Mesenchymal stem cell (in vitro differentiated cells and primary cell): ENCODE data around the gene LDAH.

ENCODE experiments used
- DNase-seq: peaks from one replicate; pipeline ENCODE4 v3.0.0-alpha.2; 2013
- H2AFZ ChIP-seq: one replicate; pipeline ENCODE4 v1.6.1; 2013; ENCODE audit warnings: low read depth, mild to moderate bottlenecking, control low read depth, inconsistent platforms, low read length, moderate library complexity
- H2AK5ac ChIP-seq: 2 replicates; pipeline ENCODE4 v1.6.1; 2013; ENCODE audit warnings: low read length, moderate library complexity, mild to moderate bottlenecking, inconsistent platforms; ENCODE audit not compliant: severe bottlenecking
- H2BK120ac ChIP-seq: one replicate; pipeline ENCODE4 v1.6.1; 2013; ENCODE audit warnings: low read depth, mild to moderate bottlenecking, inconsistent platforms, low read length, moderate library complexity
- H2BK12ac ChIP-seq, 2 experiments: one replicate each; pipeline ENCODE4 v1.6.1; 2013; ENCODE audit warnings: inconsistent platforms in 2 of 2, low read length in 2 of 2, mild to moderate bottlenecking in 2 of 2, moderate library complexity in 2 of 2, control low read depth in 1 of 2
- H2BK15ac ChIP-seq: one replicate; pipeline ENCODE4 v1.6.1; 2013; ENCODE audit warnings: mild to moderate bottlenecking, low read depth, inconsistent platforms; ENCODE audit not compliant: poor library complexity, severe bottlenecking
- H2BK5ac ChIP-seq: 2 replicates; pipeline ENCODE4 v1.6.1; 2013; ENCODE audit warnings: low read depth, mild to moderate bottlenecking, low read length, control low read depth, inconsistent platforms; ENCODE audit not compliant: poor library complexity, severe bottlenecking
- H3K14ac ChIP-seq, 2 experiments: one replicate each; pipeline ENCODE4 v1.6.1; 2013; ENCODE audit warnings: inconsistent platforms in 2 of 2, low read length in 2 of 2, control low read depth in 1 of 2, mild to moderate bottlenecking in 1 of 2, moderate library complexity in 1 of 2
- H3K18ac ChIP-seq, 2 experiments: one replicate each; pipeline ENCODE4 v1.6.1; 2013; ENCODE audit warnings: inconsistent platforms in 2 of 2, low read length in 2 of 2, control low read depth in 1 of 2, low read depth in 1 of 2, mild to moderate bottlenecking in 1 of 2
- H3K23ac ChIP-seq, 2 experiments: one replicate each; pipeline ENCODE4 v1.6.1; 2013; ENCODE audit warnings: inconsistent platforms in 2 of 2, low read length in 2 of 2, mild to moderate bottlenecking in 2 of 2, moderate library complexity in 2 of 2, control low read depth in 1 of 2
- H3K27ac ChIP-seq: 2 replicates; pipeline ENCODE4 v1.5.1; 2013; ENCODE audit warnings: mild to moderate bottlenecking, moderate library complexity, low read length, control low read depth, inconsistent platforms; ENCODE audit not compliant: poor library complexity, severe bottlenecking
- H3K27me3 ChIP-seq, 2 experiments: 2 replicates each; pipeline versions ENCODE4 v1.6.1 to v1.7.0; 2013; ENCODE audit warnings: low read length in 2 of 2, mild to moderate bottlenecking in 2 of 2, moderate library complexity in 2 of 2, control low read depth in 1 of 2, inconsistent platforms in 1 of 2; ENCODE audit not compliant: control insufficient read depth in 1 of 2, insufficient read depth in 1 of 2
- H3K36me3 ChIP-seq, 2 experiments: 2 replicates each; pipeline versions ENCODE4 v1.6.1 to v1.7.0; 2013; ENCODE audit warnings: low read length in 2 of 2, control low read depth in 1 of 2, inconsistent platforms in 1 of 2, low read depth in 1 of 2, mild to moderate bottlenecking in 1 of 2; ENCODE audit not compliant: insufficient read depth in 2 of 2, control insufficient read depth in 1 of 2
- H3K4ac ChIP-seq, 2 experiments: one replicate each; pipeline ENCODE4 v1.6.1; 2013; ENCODE audit warnings: inconsistent platforms in 2 of 2, low read length in 2 of 2, mild to moderate bottlenecking in 2 of 2, moderate library complexity in 2 of 2, control low read depth in 1 of 2, low read depth in 1 of 2
- H3K4me1 ChIP-seq: 2 replicates; pipeline ENCODE4 v1.6.1; 2013; ENCODE audit warnings: low read depth, low read length, control low read depth; ENCODE audit not compliant: control insufficient read depth, insufficient read depth
- H3K4me2 ChIP-seq: 2 replicates; pipeline ENCODE4 v1.6.1; 2013; ENCODE audit warnings: low read length, mild to moderate bottlenecking, inconsistent platforms; ENCODE audit not compliant: poor library complexity, severe bottlenecking
- H3K4me3 ChIP-seq, 2 experiments: 2 replicates each; pipeline versions ENCODE4 v1.5.1 to v1.7.0; 2013; ENCODE audit warnings: low read length in 2 of 2, mild to moderate bottlenecking in 2 of 2, control low read depth in 1 of 2, low read depth in 1 of 2; ENCODE audit not compliant: insufficient read depth in 1 of 2
- H3K79me1 ChIP-seq: replicated peaks from 2 replicates; pipeline ENCODE4 v1.6.1; 2013; ENCODE audit warnings: mild to moderate bottlenecking, control low read depth, low read length, inconsistent platforms; ENCODE audit not compliant: poor library complexity, severe bottlenecking
- H3K9ac ChIP-seq: 2 replicates; pipeline ENCODE4 v1.7.0; 2013; ENCODE audit warnings: mild to moderate bottlenecking, low read length, moderate library complexity
- H3K9me3 ChIP-seq: 2 replicates; pipeline ENCODE4 v1.7.0; 2013; ENCODE audit warnings: mild to moderate bottlenecking, low read length; ENCODE audit not compliant: control insufficient read depth
- H4K8ac ChIP-seq: one replicate; pipeline ENCODE4 v1.6.1; 2013; ENCODE audit warnings: inconsistent platforms, mild to moderate bottlenecking, low read length, moderate library complexity
- H4K91ac ChIP-seq: one replicate; pipeline ENCODE4 v1.6.1; 2013; ENCODE audit warnings: mild to moderate bottlenecking, low read length, inconsistent platforms
- WGBS: methylation state at CpG from one replicate; pipeline ENCODE4 v1.1.7; 2013; ENCODE audit warnings: mixed read lengths; 5-methylcytosine and 5-hydroxymethylcytosine counted together

Gene LDAH

GRCh38 chr2:20666304-20667150 lies 156.4 kb downstream of the LDAH start, which contains the start of gene GDF7:
TSS of gene GDF7 (plus strand) at chr2:20667144. CDS start at chr2:20667240, 96 bp downstream.
- H3K27ac ChIP-seq = peak within 1 kb of the TSS; percentile 16
- no peak within 1 kb of the TSS for H2AK5ac ChIP-seq
- peaks cover 0 to 22% of the 10 kb centered on the region in 2 experiments for H3K36me3 ChIP-seq
- H2AFZ ChIP-seq = no peak within 1 kb of the TSS
- peak within 1 kb of the TSS; percentile 44 for H2BK15ac ChIP-seq
- H3K4me3 ChIP-seq = peak within 1 kb of the TSS; percentile 24 to 74
- H3K4me1 ChIP-seq = peaks cover 47% of the 10 kb centered on the region
- H3K23ac ChIP-seq = no peak within 1 kb of the TSS
- no peak within 1 kb of the TSS for H2BK120ac ChIP-seq
- no peak within 1 kb of the TSS for H2BK5ac ChIP-seq
- no peaks in the 10 kb centered on the region for H3K9me3 ChIP-seq
- peak within 1 kb of the TSS in 1 of 2 experiments; percentile 10 for H2BK12ac ChIP-seq
- no peak within 1 kb of the TSS for H4K91ac ChIP-seq
- no peak within 1 kb of the TSS for H3K9ac ChIP-seq
- no peak within 1 kb of the TSS for H4K8ac ChIP-seq
- peak within 1 kb of the TSS in 1 of 2 experiments; percentile 42 for H3K18ac ChIP-seq
- DNase-seq = peak; percentile 32
- peak within 1 kb of the TSS; percentile 85 for H3K4me2 ChIP-seq
- H3K14ac ChIP-seq = no peak within 1 kb of the TSS
- H3K4ac ChIP-seq = no peak within 1 kb of the TSS
- peaks cover 9% of the 10 kb centered on the region for H3K79me1 ChIP-seq
- under 1% methylated on average over 47 of the region's 86 CpGs for WGBS
- peaks cover 36 to 92% of the 10 kb centered on the region in 2 experiments for H3K27me3 ChIP-seq

GRCh38 chr2:20666005-20666303 lies 156.9 kb downstream of the LDAH start:
- Histone ChIP-seq H2BK120ac (no peak overlapping the region), H3K27ac (peak overlapping the region; percentile 16), H4K91ac (no peak overlapping the region), H3K9ac (no peak overlapping the region), H4K8ac (no peak overlapping the region), H3K4me2 (peak overlapping the region; percentile 85), H2BK5ac (no peak overlapping the region), H3K14ac (no peak overlapping the region), H3K9me3 (no peaks in the 10 kb centered on the region), H3K4ac (no peak overlapping the region), H3K23ac (no peak overlapping the region), H2AFZ (no peak overlapping the region), H3K79me1 (peaks cover 9% of the 10 kb centered on the region), H3K4me3 (peak overlapping the region; percentile 24 to 74), H3K36me3 (peaks cover 0 to 16% of the 10 kb centered on the region in 2 experiments), H2BK15ac (no peak overlapping the region), H3K18ac (no peak overlapping the region), H3K27me3 (peaks cover 39 to 86% of the 10 kb centered on the region in 2 experiments), H2AK5ac (no peak overlapping the region), H3K4me1 (peaks cover 44% of the 10 kb centered on the region), H2BK12ac (peak overlapping the region in 1 of 2 experiments; percentile 10)
- DNase-seq = no peak
- WGBS = 3% methylated on average over 34 of the region's 34 CpGs

GRCh38 chr2:20665243-20666004 lies 157.5 kb downstream of the LDAH start:
- Histone ChIP-seq H2BK5ac (no peak overlapping the region), H3K4me2 (peak overlapping the region; percentile 85), H2AK5ac (no peak overlapping the region), H3K27ac (no peak overlapping the region), H3K36me3 (peaks cover 0 to 11% of the 10 kb centered on the region in 2 experiments), H3K14ac (no peak overlapping the region), H3K9ac (no peak overlapping the region), H3K79me1 (peaks cover 9% of the 10 kb centered on the region), H3K23ac (no peak overlapping the region), H3K9me3 (no peaks in the 10 kb centered on the region), H3K4ac (no peak overlapping the region), H4K91ac (no peak overlapping the region), H3K18ac (no peak overlapping the region), H2BK120ac (no peak overlapping the region), H3K27me3 (peaks cover 44 to 81% of the 10 kb centered on the region in 2 experiments), H2BK12ac (no peak overlapping the region), H4K8ac (no peak overlapping the region), H3K4me1 (peaks cover 44% of the 10 kb centered on the region), H3K4me3 (peak overlapping the region in 1 of 2 experiments; percentile 74), H2AFZ (no peak overlapping the region), H2BK15ac (no peak overlapping the region)
- WGBS = 5% methylated on average over 47 of the region's 49 CpGs
- DNase-seq = no peak
